ENCODE data around the gene NHERF2.

The NHERF2 gene

DNA sequence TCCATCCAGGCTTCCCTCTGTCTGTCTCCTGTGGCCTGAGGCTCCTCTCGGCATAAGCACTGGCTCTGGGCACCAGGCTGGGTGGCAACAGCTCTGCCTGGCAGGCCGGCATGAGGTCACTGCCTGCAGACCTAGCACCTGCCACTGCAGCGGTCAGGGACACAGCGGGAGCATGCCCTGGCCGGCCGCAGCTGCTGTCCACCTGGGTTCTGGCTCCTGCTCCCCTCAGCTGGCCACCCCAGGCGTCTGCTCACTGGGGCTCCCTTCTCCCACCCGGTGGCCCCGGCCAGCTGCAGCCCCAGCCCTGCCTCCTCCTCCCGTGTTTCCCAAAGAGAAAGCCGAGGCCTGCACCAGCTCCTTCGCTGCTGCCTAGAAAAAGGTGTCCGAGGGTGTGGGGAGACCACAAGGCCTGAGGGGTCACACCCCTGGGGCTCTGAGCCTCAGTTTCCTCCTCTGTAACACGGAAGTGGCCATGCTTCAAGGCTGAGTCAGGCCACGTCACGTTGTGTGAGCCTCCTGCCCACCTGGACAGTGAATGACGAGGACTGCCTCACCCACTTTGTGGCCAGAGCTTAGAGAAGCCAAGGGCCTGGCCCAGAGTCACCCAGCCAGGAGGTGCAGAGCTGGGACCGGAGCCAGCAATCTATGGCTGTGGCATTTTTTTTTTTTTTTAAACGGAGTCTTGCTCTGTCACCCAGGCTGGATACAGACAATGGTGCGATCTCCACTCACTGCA is 14.3 kb downstream of the NHERF2 start:
- DNase-seq: no peak

DNA sequence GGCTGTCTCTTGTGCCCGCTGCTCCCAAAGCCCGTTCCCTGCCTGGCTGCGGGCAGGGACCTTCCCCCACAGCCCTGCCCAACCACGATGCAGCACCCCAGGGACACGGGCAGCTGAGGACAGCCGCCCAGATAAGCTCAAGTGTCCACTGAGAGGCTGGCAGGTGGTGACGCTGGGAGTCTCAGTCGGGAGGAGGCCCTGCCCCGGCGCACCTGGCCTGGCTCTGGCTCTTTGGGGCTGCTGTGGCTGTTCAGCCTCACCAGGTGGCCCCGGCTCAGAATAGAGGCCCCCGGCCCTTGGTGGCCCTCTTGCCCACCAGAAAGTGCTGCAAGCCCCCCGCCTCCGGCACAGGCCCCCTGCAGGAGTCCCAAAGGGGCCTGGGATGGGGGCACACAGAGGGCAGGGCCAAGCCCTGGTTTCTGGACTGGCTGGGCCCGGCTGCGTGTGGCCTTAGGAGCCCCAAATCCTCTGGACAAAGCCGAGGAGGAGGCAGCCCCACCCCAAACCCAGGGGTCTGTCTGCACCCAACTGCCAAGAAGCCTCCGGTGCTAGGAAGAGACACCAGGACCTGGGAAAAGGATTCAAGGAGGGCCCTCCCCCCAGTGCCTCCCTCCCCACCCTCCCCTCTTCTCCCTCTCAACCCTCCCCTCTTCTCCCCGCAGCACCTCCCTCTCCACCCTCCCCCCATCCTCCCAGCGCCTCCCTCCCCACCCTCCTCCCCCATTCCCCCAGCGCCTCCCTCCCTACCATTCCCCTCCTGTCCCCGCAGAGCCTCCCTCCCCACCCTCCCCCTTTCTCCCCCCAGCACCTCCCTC is 15.7 kb downstream of the NHERF2 start:
- no peak for DNase-seq

- DNase-seq: peak in 1 of 2 donors; percentile 30
Measured at GRCh38 chr16:2042986-2043666, 16.4 kb downstream of the NHERF2 start.

GRCh38 chr16:2043667-2044451 is 17.2 kb downstream of the NHERF2 start:
- peak; percentile 75 to 94 for DNase-seq

- no peak for DNase-seq
Measured at GRCh38 chr16:2044541-2044940, 17.8 kb downstream of the NHERF2 start.

DNA sequence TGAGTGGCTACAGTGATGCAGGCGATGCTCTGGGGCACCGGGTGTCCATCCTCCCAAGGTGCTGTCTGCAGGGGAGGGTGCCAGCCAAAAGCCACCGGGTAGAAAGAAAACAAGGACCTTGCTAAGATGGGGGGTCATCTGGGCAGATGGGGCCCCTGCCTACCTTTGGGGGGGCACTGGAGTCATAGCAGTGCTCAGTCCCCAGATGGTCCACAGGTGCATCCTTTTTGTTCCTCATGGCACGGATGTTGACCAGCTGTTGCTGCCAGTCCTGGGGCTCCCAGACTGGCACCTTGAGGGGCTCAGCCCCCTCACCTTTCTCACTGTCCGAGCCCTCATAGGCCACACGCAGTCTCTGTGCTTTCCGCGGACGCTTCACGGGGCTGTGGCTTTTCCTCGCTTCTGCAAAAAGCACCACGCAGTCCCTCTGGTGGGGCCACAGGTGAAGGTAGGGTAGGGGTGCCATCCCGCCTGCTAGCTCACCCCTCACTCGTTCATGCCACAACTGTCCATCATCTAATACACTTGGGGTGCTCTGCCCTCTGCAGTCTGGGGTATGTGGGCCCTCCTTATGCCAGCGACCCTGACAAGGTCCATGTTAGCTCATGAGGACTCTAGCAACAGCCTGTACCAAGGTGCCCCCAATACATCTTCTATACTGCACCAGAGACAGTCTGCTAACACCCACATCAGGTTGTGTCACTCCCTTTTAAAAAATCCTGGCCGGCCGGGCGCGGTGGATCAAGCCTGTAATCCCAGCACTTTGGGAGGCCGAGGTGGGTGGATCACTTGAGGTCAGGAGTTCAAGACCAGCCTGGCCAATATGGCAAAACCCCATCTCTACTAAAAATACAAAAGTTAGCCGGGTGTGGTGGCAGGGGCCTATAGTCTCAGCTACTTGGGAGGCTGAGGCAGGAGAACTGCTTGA is 19.5 kb downstream of the NHERF2 start:
- no peak for DNase-seq

DNA sequence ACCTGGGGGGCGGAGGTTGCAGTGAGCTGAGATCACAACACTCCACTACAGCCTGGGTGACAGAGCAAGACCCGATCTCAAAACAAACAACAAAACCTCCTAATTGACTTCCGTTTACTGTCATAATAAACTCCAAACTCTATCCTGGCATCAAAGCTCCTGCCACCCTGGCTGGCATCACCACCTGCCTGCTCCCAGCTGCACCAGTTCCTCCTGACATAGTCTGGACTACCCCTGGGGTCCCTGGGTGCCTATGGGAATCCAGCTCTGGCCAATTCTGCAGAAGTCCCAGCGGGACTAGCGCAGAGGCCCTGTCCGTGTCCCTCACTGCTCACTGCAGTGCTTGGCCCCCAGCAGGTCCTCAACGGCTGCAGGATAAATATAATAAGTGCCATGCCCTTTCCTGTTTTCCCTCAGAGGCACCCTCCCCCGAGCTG is 20.2 kb downstream of the NHERF2 start:
- DNase-seq: no peak

GRCh38 chr16:2047330-2048115 is 20.8 kb downstream of the NHERF2 start, which contains the start of the genes NTHL1 and TSC2:
Gene NTHL1, minus strand, starts transcription at chr16:2047834. Its CDS starts 11 bp downstream, at chr16:2047823.
Gene TSC2, plus strand, starts transcription at chr16:2047985. Its CDS starts 631 bp downstream, at chr16:2048616.
- DNase-seq: peak; percentile 95 to 97

- peak in 1 of 2 donors; percentile 3 for DNase-seq
Measured at GRCh38 chr16:2048116-2048543, 21.4 kb downstream of the NHERF2 start.

DNA sequence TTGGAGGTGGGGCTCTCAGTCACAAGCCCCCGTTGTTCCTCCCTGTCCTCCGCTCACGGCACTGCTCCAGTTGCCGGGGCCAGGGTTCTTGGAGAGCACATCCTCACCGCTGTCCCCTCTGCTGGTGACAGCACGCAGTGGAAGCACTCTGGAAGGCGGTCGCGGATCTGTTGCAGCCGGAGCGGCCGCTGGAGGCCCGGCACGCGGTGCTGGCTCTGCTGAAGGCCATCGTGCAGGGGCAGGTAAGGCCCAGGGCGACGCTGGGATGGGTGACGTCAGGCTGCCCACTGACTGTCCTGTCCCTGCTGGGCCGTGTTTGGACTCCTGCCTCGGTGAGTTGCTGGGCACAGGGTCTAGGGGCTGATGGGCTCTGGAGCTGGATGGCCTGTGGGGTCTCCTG is 26.5 kb downstream of the NHERF2 start:
- DNase-seq: no peak

GRCh38 chr16:2053897-2054296 is 27.2 kb downstream of the NHERF2 start:
- DNase-seq: no peak

GRCh38 chr16:2054543-2055245 is 28.0 kb downstream of the NHERF2 start:
- DNase-seq: no peak

GRCh38 chr16:2056077-2056476 is 29.4 kb downstream of the NHERF2 start:
- peak in 1 of 2 donors; percentile 19 for DNase-seq

GRCh38 chr16:2056681-2057407 is 30.1 kb downstream of the NHERF2 start:
- no peak for DNase-seq

GRCh38 chr16:2057438-2057837 is 30.7 kb downstream of the NHERF2 start:
- no peak for DNase-seq

GRCh38 chr16:2058420-2058819 is 31.7 kb downstream of the NHERF2 start:
- DNase-seq: no peak

DNA sequence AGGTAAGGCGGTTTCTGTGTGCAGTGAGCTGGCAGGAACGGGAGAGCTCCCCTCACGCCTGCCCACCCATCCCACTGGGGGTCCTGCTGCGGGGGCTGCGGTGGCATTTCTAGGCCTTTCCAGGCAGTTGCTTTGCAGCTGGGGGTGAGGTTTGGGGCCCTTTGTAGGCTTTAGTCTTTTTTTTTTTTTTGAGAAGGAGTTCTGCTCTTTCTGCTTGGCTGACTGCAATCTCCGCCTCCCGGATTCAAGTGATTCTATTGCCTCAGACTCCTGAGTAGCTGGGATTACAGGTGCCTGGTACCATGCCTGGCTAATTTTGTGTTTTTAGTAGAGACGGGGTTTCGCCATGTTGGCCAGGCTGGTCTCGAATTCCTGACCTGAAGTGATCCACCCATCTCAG is 32.2 kb downstream of the NHERF2 start:
- no peak for DNase-seq

DNA sequence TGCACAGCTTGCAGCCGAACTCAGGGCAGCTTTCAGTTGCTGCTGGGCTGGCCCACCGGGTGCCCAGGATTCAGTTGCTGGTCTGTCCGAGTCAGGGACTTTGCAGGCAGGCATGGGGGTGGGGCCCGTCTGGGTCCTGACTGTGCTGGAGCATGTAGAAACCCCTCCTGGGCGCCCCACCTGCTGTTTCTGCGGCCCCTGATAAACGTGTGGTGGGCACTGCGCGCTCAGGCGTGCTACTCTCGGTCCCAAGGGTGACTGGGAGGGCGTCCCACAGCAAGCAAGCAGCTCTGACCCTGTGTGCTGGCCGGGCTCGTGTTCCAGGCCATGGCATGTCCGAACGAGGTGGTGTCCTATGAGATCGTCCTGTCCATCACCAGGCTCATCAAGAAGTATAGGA is 33.6 kb downstream of the NHERF2 start:
- no peak for DNase-seq

DNA sequence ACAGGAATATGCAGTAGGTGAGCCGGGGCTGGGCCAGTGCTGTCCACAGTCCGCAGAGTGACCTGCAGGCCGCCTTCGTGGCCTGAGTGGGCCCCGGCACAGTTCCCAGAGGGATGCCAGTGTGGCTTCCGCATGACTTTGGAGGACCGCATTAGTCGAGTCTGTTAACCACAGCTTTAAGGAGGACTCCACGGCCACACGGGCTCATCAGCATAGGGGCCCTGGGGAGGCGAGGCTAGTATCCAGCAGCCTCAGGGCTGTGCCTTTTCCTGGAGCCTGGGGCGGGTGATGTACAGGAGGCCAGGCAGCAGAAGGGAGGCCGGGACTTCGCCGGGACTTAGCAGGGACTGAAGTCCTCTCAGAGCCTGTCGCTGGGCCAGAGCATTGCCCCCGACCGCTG is 34.3 kb downstream of the NHERF2 start:
- DNase-seq: no peak
